HG03196 (cell line): Measurements from ENCODE around the gene RFXAP.

Source experiments
- ATAC-seq: cut with Tn5 transposase; IDR thresholded peaks from one replicate; pipeline ENCODE4 v1.9.1; 2021; ENCODE audit not compliant: unreplicated experiment

The RFXAP gene

DNA sequence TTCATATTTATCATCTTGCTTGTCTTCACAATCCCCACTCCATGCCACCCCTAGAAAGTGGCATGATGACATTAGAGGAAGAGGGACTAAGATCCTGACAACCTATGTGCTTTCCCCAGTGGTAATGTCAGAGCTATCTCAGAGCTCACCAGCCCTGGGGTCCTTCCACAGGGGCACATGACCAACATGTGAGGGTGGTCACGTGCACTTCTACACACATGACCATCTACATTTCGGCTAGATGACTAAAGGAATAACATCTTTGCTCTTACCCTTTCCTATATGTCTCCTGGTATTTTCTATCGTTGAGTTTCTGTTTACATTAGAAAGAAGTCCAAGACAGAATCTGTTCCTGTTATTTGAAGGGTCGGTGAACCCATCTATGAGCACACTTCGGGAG is 46.2 kb downstream of the RFXAP start:
- ATAC-seq = no peak

DNA sequence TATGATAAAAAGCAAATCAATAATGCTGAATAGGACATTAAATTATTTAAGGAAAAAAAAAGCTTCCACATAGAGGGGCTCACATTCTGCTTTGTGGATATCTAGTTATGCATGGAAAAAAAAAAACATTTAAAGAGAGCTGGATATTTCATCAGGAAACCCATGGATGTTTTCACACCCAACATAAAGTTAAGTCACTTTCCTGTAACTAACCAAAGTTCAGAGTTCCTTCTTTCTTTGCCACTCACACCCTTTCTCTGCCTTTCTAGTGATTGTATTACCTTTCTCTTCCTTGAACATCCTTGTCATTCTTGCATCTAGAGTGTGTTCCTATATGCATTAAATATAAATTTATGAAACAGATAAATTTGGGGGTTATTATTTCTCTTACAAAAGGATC is 47.2 kb downstream of the RFXAP start:
- ATAC-seq = no peak

DNA sequence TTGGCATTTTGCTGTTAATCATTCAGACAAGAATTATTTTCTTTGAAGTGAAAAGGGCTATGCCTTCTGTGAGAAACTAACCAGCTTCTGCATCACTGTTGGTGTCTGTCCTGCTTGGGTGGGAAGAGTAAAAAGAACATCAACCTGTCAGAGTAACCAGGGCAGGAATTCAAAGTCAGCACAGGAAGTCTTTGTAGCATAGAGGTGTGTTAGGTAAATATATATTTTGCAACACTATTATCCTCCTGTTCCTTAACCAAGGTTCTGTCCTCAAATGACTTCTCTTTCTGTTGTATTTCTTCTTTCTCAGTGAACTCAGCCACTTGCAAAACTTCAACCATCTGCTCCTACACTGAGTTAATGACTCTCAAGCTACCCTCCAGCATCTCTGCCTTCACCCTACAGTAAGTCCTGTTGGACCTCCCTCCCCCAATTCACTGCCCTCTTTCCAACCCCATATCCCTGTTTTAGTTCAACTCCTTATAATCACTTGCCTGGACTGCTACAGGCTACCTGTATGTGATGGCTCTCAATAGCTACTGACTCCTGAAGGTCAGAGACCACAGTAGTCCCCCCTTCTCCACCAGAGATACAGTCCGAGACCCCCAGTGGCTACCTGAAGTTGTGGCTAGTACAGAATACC is 51.1 kb downstream of the RFXAP start:
- no peak for ATAC-seq

DNA sequence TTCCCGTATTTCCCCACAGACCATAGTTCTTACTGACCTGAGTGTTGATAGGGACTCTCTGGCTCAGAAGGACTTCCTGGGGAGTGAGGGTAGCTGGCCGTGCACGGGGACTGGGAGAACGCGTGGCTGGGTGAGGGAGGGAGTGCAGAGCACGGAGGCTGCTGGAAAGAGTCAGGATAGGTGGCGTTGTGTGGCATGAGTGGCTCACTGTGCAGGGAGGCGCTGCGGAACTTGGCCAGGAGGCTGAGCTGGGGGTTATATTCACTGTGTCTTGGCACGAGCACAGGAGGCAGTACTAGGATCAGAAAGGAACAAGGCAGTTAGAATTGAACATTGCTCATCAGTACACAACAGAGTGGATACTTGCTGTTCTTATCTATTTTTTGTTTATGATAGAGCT is 53.6 kb downstream of the RFXAP start:
- no peak for ATAC-seq

DNA sequence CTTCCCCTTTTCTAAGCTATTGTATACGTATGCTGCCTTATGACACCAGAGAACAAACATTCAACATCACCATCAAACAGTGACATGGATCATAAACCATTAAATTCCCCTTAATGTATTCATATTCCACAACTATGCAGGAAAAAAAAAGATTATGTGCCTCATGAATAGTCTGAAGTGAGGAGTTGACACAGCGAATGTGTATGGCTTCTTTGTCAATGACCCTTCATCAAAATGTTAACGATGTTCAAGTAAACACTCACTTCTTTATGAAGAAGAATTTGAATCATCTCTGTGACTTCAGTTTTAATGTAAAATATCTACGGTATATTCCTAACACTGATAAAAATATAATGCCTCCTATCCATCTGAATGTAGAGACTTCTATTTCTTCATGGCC is 56.4 kb downstream of the RFXAP start:
- no peak for ATAC-seq

DNA sequence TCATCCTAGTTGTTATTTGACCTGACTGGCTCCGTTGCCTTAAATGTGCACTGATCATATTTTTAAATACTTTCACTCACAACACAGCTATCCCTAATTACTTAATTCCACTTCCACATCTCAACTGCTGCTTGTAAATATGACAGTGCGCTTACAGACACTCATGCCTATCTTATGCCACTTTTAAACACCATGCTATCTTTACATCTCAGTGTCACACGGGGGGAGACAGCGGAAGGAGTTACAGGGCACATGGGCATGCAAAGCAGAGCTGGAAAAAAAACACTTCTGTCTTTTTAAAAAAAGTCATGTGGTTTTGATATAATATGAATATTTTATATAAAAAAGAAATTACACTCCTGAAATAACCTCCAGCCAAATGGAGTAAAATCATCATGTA is 56.9 kb downstream of the RFXAP start:
- no peak for ATAC-seq
